HG03575 (cell line): ENCODE data around the gene ZNF660.

Source experiments
- ATAC-seq: cut with Tn5 transposase; IDR thresholded peaks from one replicate; pipeline ENCODE4 v1.9.1; 2021; ENCODE audit not compliant: unreplicated experiment, insufficient number of reproducible peaks, low FRiP score; ENCODE audit errors: extremely low read depth

Gene ZNF660

DNA sequence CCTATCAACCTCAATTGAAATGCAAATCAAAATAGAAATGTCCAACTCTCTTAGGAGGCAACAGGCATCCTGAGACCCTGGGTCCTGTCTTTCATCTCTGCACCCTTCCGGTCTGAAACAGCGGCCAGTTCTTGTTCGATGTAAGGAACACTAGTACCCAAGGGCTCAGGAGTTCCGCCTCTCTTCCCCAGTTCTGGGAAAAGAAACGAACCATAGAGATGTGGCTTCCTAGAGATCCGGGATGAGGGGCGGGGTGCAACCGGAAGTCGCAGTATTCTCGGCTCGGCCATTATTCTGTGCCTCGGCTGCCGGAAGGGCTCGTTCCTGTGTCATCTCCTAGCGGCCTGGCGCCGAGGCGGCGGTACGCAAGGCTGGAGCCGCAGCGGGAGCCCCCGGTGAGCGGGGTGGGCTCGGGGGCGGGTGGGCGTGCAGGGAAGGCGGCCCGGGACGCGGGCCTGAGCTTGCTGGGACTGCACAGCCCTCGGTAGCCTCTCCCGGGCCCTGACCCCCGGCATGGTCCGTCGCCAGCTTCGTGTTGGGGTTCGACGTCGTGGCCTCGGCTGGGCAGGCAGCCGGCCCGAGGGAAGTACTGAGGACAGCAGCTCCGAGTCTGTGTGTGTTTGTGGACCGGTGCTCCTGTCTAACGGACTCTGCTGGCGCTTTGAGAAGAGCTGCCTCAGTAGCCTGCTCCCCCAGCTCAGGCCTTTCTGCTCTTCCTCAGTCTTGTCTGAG is 40.2 kb downstream of the ZNF660 start, which contains the start of gene ZNF197:
Gene ZNF197 (plus strand): TSS at position 288 of the 732 bp plus-strand sequence. CDS start 4,119 bp downstream, outside the sequence.
- no peak for ATAC-seq

DNA sequence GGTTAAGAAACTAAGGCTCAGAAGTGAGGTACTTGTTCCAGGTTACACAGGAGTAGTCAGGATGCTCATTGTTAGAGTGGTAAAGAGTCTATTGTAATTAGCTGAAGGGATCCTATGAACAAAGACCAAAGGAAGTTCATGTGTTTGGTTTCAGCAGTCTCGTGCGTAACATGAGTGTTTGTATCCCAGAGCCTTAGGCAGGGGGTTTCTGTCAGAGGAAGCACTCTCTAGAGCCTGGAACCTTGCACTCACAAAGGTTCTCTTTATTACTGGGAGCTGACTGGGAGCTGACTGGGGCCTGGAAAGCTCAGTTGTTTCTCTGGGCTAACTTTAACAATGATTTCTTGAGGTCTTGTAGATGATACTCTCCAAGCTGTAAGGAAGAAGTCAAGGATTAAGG is 44.0 kb downstream of the ZNF660 start:
- ATAC-seq, result no peak

DNA sequence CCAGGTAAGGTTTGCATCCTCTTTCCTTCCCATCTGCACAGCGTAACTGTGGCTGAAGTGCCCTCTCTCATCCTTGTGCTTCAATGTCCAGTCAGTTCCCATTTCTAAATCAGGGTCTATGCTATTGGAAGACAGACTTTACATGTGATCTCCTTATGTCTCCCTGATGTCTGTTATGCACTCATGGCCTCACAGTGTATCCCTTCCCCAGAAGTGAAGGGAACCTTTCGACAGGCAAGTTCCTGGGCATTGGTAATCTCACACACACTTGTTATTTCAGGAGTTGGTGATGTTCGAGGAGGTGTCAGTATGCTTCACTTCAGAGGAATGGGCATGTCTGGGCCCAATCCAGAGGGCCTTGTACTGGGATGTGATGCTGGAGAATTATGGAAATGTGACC is 47.4 kb downstream of the ZNF660 start:
- ATAC-seq, result no peak

DNA sequence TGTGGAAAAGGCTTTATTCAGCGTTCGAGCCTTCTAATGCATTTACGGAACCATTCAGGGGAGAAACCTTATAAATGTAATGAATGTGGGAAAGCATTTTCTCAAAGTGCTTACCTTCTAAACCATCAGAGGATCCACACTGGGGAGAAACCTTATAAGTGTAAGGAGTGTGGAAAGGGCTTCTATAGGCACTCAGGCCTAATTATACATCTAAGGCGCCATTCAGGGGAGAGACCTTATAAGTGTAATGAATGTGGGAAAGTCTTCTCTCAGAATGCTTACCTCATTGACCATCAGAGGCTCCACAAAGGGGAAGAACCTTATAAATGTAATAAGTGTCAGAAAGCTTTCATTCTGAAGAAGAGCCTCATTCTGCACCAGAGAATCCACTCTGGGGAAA is 57.6 kb downstream of the ZNF660 start:
- ATAC-seq, result no peak

DNA sequence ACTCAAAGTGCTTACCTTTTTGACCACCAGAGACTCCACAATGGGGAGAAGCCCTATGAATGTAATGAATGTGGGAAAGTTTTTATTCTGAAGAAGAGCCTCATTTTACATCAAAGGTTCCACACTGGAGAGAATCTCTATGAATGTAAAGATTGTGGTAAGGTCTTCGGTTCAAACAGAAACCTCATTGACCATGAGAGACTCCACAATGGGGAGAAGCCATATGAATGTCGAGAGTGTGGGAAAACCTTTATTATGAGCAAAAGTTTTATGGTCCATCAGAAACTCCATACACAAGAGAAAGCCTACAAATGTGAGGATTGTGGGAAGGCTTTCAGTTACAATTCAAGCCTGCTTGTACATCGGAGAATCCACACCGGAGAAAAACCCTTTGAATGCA is 58.3 kb downstream of the ZNF660 start:
- no peak for ATAC-seq

DNA sequence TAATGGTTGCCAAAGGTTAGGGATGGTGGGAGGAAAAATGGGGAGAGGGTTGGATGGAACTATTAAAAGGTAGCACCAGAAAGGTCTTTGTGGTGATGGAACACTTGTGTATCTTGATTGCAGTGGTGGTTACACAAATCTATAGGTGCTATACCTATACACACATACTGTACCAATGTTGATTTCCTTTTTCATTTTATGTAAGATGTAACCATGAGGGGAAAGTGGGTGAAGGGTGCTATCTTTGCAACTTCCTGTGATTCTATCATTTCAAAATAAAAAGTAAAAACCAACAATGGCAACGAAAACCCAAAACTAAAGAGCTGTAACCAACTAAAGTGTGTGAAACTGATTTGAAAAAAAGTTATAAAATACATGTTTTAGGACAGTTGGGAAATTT is 63.0 kb downstream of the ZNF660 start:
- ATAC-seq, result no peak

DNA sequence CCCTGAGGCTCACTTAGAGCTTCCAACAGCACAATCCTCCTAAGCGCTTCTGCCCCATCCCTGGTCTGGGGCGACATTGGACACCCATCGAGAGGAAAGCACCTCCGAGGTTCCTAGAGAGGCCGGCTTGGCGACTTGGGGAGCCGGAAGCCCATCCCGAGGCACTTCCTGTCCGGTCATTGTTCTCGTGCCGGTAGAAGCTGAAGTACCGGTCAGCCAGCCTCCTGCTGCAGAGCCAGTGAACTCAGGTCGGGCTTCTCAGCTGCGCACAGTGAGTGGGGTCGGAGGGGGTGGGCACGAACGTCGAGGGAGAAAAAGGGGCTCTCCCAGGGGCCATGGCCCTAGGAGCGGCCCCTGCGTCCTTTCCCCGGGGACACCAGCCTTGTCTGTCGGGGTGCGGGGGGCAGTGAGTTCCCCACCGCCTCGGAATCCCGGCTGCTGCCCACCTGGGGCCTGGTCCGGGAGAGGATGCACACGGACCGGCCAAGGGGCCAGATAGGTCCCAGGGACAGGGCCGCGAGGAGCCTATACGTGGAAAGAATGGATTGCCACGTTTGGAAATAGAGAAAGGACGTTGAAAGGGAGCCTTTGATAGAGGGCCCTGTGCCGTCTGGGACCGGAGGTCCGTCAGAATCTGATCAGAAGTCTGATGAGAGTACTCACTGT is 63.9 kb downstream of the ZNF660 start, which contains the start of gene ZNF35:
Gene ZNF35 (plus strand): TSS at position 169 of the 666 bp plus-strand sequence. CDS start 2,336 bp downstream, outside the sequence.
- ATAC-seq, result no peak
